ENCODE measurements around the gene PHF20.

Gene PHF20

DNA sequence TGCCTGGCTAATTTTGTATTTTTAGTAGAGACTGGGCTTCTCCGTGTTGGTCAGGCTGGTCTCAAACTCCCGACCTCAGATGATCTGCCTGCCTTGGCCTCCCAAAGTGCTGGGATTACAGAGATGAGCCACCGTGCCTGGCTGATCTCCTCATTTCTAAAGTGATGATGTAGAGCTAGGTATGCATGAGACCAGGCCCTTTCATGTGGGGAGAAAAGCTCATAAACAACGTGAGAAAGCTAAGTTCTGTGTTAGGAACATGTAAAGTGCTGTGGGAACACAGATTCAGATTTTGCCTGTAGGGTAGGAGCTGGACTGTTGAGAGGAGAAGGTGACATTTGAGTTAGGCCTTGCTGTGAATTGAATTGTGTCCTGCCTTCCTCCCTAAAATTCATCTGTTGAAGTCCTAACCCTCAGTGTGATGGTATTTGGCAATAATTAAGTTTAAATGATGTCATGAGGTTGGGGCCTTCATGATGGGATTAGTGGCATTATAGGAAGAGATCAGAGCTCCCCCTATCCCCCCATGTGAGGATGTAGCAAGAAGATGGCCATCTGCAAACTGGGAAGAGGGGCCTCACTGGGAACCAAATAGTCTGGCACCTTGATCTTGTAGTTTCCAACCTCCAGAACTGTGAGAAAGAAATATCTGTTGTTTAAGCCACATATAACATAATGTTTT, 133.3 kb downstream of the PHF20 start:
- Histone ChIP-seq H3K27ac (ENCODE audit: low read depth, low read length) (no peak overlapping the region), H2AK5ac (ENCODE audit: low read length) (no peak overlapping the region), H2BK12ac (ENCODE audit: low read length) (no peak overlapping the region), H3K18ac (ENCODE audit: low read length) (no peak overlapping the region), H2AFZ (ENCODE audit: insufficient read depth, low read length, poor library complexity) (no peak overlapping the region), H3K9ac (ENCODE audit: low read length) (no peak overlapping the region), H3K79me2 (ENCODE audit: control insufficient read depth, insufficient read depth, low read length, poor library complexity) (no peaks in the 10 kb centered on the region), H3K27me3 (ENCODE audit: insufficient read depth, low read length) (no peaks in the 10 kb centered on the region), H3K36me3 (ENCODE audit: control insufficient read depth in 1 of 2, insufficient read depth in 2 of 2, low read length in 2 of 2) (peaks cover 0 to 3% of the 10 kb centered on the region in 2 experiments), H3K4me2 (ENCODE audit: low read length) (no peak overlapping the region), H4K12ac (ENCODE audit: low read depth, low read length) (no peak overlapping the region), H3K4ac (ENCODE audit: low read depth, low read length) (no peak overlapping the region), H3K23ac (ENCODE audit: low read length) (no peak overlapping the region), H3K9me3 (ENCODE audit: insufficient read depth, low read depth, low read length) (peaks cover 1% of the 10 kb centered on the region), H2BK5ac (ENCODE audit: low read depth, low read length, poor library complexity) (no peak overlapping the region), H3K4me3 (ENCODE audit: low read depth, low read length) (no peak overlapping the region), H4K8ac (ENCODE audit: low read depth, low read length) (no peak overlapping the region), H3K4me1 (ENCODE audit: control insufficient read depth in 1 of 2, insufficient read depth in 2 of 2, low read length in 2 of 2) (peaks cover 0 to 9% of the 10 kb centered on the region in 2 experiments), H3K14ac (ENCODE audit: low read length) (no peak overlapping the region), H3K79me1 (ENCODE audit: low read length) (no peaks in the 10 kb centered on the region), H2BK120ac (ENCODE audit: insufficient read depth, low read length, poor library complexity) (no peak overlapping the region), H4K91ac (ENCODE audit: low read depth, low read length) (no peak overlapping the region)
- no CpG with 5 or more reads among the region's 4 CpGs for WGBS (ENCODE audit: extremely low coverage, insufficient coverage, insufficient read length)
- DNase-seq: no peak

DNA sequence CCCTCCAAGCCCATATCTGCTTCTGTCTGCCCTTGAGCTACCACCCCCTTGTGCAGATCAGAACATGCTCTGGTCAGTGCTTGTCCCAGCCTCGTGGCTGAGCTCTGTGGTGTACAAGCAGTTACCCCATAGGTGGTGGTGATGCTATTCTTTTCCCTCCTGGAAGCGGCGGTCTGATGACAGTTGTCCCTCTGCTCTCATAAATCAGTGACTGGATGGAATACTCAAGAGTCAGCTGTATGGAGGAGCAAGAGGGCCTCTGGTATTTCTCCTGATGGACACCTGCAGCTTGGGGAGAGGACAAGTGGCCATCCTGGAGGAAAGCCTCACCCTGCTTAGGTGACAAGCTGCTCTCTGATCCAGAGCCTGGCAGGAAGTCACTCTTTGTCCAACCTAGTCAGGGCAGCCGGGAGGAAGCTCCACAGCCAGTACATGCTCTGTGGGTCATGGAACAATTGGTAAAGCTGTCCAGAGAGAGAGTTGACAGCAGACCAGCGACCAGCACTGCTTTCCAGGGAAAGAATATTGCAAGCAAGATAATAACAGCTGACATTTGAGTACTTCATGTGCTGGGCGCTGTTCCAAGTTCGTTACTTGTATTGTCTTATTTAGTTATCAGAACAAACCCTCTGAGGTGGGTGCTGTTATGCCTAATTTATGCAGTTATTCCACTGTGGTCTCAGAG, 135.3 kb downstream of the PHF20 start:
- Histone ChIP-seq H3K4ac (ENCODE audit: low read depth, low read length) (no peak overlapping the region), H4K8ac (ENCODE audit: low read depth, low read length) (no peak overlapping the region), H3K23ac (ENCODE audit: low read length) (no peak overlapping the region), H2AFZ (ENCODE audit: insufficient read depth, low read length, poor library complexity) (no peak overlapping the region), H3K14ac (ENCODE audit: low read length) (no peak overlapping the region), H3K4me3 (ENCODE audit: low read depth, low read length) (no peak overlapping the region), H3K18ac (ENCODE audit: low read length) (no peak overlapping the region), H2BK5ac (ENCODE audit: low read depth, low read length, poor library complexity) (no peak overlapping the region), H4K91ac (ENCODE audit: low read depth, low read length) (no peak overlapping the region), H2BK120ac (ENCODE audit: insufficient read depth, low read length, poor library complexity) (no peak overlapping the region), H3K4me1 (ENCODE audit: control insufficient read depth in 1 of 2, insufficient read depth in 2 of 2, low read length in 2 of 2) (peaks cover 0 to 6% of the 10 kb centered on the region in 2 experiments), H3K4me2 (ENCODE audit: low read length) (no peak overlapping the region), H3K79me2 (ENCODE audit: control insufficient read depth, insufficient read depth, low read length, poor library complexity) (no peaks in the 10 kb centered on the region), H2AK5ac (ENCODE audit: low read length) (no peak overlapping the region), H4K12ac (ENCODE audit: low read depth, low read length) (no peak overlapping the region), H3K27me3 (ENCODE audit: insufficient read depth, low read length) (no peaks in the 10 kb centered on the region), H3K27ac (ENCODE audit: low read depth, low read length) (no peak overlapping the region), H3K9me3 (ENCODE audit: insufficient read depth, low read depth, low read length) (peaks cover 1% of the 10 kb centered on the region), H3K9ac (ENCODE audit: low read length) (no peak overlapping the region), H3K79me1 (ENCODE audit: low read length) (no peaks in the 10 kb centered on the region), H3K36me3 (ENCODE audit: control insufficient read depth in 1 of 2, insufficient read depth in 2 of 2, low read length in 2 of 2) (peaks cover 0 to 3% of the 10 kb centered on the region in 2 experiments), H2BK12ac (ENCODE audit: low read length) (no peak overlapping the region)
- WGBS (ENCODE audit: extremely low coverage, insufficient coverage, insufficient read length): no CpG with 5 or more reads among the region's 7 CpGs
- DNase-seq: no peak

DNA sequence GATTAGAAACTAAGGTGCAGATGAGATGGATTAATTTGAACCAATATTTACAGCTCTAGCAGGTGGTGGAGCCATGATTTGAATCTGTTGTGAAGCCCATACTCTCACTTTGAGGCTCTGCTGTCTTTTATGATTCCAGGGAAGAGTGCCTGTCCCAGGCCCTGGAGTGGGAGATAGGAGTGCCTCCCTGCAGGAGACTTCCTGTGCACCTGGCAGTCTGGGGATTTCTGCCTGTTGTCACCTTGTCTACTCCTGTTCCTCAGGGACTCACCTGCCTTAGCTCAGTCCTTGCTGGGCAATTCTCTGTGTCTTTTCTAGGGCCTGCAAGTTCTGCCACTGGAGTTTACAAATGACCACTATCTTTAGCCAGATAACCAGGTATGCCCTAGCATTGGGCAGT, 136.2 kb downstream of the PHF20 start:
- Histone ChIP-seq H3K23ac (ENCODE audit: low read length) (no peak overlapping the region), H3K36me3 (ENCODE audit: control insufficient read depth in 1 of 2, insufficient read depth in 2 of 2, low read length in 2 of 2) (peaks cover 1 to 3% of the 10 kb centered on the region in 2 experiments), H2BK5ac (ENCODE audit: low read depth, low read length, poor library complexity) (no peak overlapping the region), H3K4ac (ENCODE audit: low read depth, low read length) (no peak overlapping the region), H3K27ac (ENCODE audit: low read depth, low read length) (no peak overlapping the region), H4K8ac (ENCODE audit: low read depth, low read length) (no peak overlapping the region), H3K14ac (ENCODE audit: low read length) (no peak overlapping the region), H3K4me3 (ENCODE audit: low read depth, low read length) (no peak overlapping the region), H3K18ac (ENCODE audit: low read length) (no peak overlapping the region), H3K79me1 (ENCODE audit: low read length) (no peaks in the 10 kb centered on the region), H3K4me1 (ENCODE audit: control insufficient read depth in 1 of 2, insufficient read depth in 2 of 2, low read length in 2 of 2) (peaks cover 0 to 3% of the 10 kb centered on the region in 2 experiments), H3K4me2 (ENCODE audit: low read length) (no peak overlapping the region), H3K9me3 (ENCODE audit: insufficient read depth, low read depth, low read length) (peaks cover 1% of the 10 kb centered on the region), H3K9ac (ENCODE audit: low read length) (no peak overlapping the region), H3K27me3 (ENCODE audit: insufficient read depth, low read length) (no peaks in the 10 kb centered on the region), H3K79me2 (ENCODE audit: control insufficient read depth, insufficient read depth, low read length, poor library complexity) (no peaks in the 10 kb centered on the region), H2AFZ (ENCODE audit: insufficient read depth, low read length, poor library complexity) (no peak overlapping the region), H2BK120ac (ENCODE audit: insufficient read depth, low read length, poor library complexity) (no peak overlapping the region), H4K91ac (ENCODE audit: low read depth, low read length) (no peak overlapping the region), H2AK5ac (ENCODE audit: low read length) (no peak overlapping the region), H4K12ac (ENCODE audit: low read depth, low read length) (no peak overlapping the region), H2BK12ac (ENCODE audit: low read length) (no peak overlapping the region)
- no peak for DNase-seq

DNA sequence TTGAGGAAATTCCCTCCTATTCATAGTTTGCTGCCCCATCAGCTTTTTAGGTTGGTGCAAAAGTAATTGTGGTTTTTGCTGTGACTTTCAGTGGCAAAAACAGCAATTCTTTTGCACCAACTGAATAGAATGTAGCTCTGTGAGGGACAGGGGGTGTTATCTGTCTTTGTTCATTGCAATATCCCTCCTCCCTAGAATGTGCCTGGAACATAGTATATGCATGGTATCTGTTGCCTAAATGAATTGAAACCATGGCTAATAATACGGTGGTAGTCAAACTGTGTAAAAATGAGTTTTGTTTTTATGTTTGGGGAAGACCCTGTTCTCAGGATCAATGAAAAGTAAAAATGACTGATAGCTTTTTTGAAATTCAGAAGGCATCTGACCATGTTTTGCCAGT, 137.4 kb downstream of the PHF20 start:
- Histone ChIP-seq H2AFZ (ENCODE audit: insufficient read depth, low read length, poor library complexity) (no peak overlapping the region), H3K14ac (ENCODE audit: low read length) (no peak overlapping the region), H3K27me3 (ENCODE audit: insufficient read depth, low read length) (no peaks in the 10 kb centered on the region), H4K8ac (ENCODE audit: low read depth, low read length) (no peak overlapping the region), H4K91ac (ENCODE audit: low read depth, low read length) (no peak overlapping the region), H2BK120ac (ENCODE audit: insufficient read depth, low read length, poor library complexity) (no peak overlapping the region), H3K79me1 (ENCODE audit: low read length) (no peaks in the 10 kb centered on the region), H3K27ac (ENCODE audit: low read depth, low read length) (no peak overlapping the region), H2BK5ac (ENCODE audit: low read depth, low read length, poor library complexity) (no peak overlapping the region), H4K12ac (ENCODE audit: low read depth, low read length) (no peak overlapping the region), H3K9me3 (ENCODE audit: insufficient read depth, low read depth, low read length) (no peaks in the 10 kb centered on the region), H2AK5ac (ENCODE audit: low read length) (no peak overlapping the region), H3K36me3 (ENCODE audit: control insufficient read depth in 1 of 2, insufficient read depth in 2 of 2, low read length in 2 of 2) (peaks cover 6 to 8% of the 10 kb centered on the region in 2 experiments), H3K4me3 (ENCODE audit: low read depth, low read length) (no peak overlapping the region), H3K9ac (ENCODE audit: low read length) (no peak overlapping the region), H3K4ac (ENCODE audit: low read depth, low read length) (no peak overlapping the region), H3K23ac (ENCODE audit: low read length) (no peak overlapping the region), H3K18ac (ENCODE audit: low read length) (no peak overlapping the region), H2BK12ac (ENCODE audit: low read length) (no peak overlapping the region), H3K79me2 (ENCODE audit: control insufficient read depth, insufficient read depth, low read length, poor library complexity) (no peaks in the 10 kb centered on the region), H3K4me1 (ENCODE audit: control insufficient read depth in 1 of 2, insufficient read depth in 2 of 2, low read length in 2 of 2) (peaks cover 0 to 3% of the 10 kb centered on the region in 2 experiments), H3K4me2 (ENCODE audit: low read length) (no peak overlapping the region)
- WGBS (ENCODE audit: extremely low coverage, insufficient coverage, insufficient read length): no CpG with 5 or more reads among the region's 1 CpG
- DNase-seq: no peak
